DOHH2 (cell line): ENCODE measurements around the gene EPB41.

Source experiments
- CTCF ChIP-seq: fragments of 200-600 bp; sonication (generic); IDR thresholded peaks from one replicate; pipeline ENCODE4 v1.5.1; 2014; ENCODE audit warnings: antibody characterized with exemption, mild to moderate bottlenecking, low read depth, low read length; ENCODE audit not compliant: poor library complexity, severe bottlenecking
- EZH2phosphoT487 ChIP-seq: fragments of 200-600 bp; sonication (generic); IDR thresholded peaks from 2 replicates; pipeline ENCODE4 v1.6.1; 2017; ENCODE audit warnings: borderline replicate concordance, mild to moderate bottlenecking, antibody characterized with exemption, low read length, moderate library complexity, mixed read lengths

GRCh38 chr1:29148656-29149491, 234.5 kb downstream of the EPB41 start:
- TF ChIP-seq CTCF, result no peak
- TF ChIP-seq EZH2phosphoT487, result no peak
